Stimulated activated CD8-positive, alpha-beta memory T cell treated with anti-CD3 and anti-CD28 coated beads, Interleukin-12 subunit alpha, Interleukin-12 subunit beta, amount 100 ng/mL, for 24 hours (primary cell): ENCODE results near the gene ANKRD1.
"Not testable (repeated sequence)": the region's sequence is repeated elsewhere in the genome, so short reads cannot be mapped to it uniquely, and the experiment has no call there.

Experiments used
- DNase-seq: peaks from one replicate; pipeline ENCODE4 v3.0.0-alpha.2; 2020; ENCODE audit errors: extremely low read depth

Gene ANKRD1

DNA sequence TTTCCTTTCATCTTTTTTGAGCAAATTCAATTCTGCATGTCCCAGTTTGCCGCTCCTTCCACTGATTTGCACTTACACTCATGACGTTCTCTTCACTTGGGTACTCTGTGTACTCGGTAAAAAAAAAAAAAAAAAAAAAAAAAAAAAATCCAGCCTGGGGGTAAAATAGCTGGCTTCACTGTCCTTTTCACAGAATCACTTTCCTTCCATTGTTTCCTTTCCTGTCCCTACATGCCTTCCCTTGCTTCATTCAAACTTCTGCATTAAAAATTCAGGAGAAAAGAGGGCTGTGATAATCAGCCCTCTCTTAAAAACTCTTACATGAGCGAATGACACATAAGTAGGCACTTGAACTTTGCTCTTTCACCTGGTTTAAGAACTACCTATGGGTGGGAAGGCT, 8.7 kb downstream of the ANKRD1 start:
- DNase-seq, result no peak

DNA sequence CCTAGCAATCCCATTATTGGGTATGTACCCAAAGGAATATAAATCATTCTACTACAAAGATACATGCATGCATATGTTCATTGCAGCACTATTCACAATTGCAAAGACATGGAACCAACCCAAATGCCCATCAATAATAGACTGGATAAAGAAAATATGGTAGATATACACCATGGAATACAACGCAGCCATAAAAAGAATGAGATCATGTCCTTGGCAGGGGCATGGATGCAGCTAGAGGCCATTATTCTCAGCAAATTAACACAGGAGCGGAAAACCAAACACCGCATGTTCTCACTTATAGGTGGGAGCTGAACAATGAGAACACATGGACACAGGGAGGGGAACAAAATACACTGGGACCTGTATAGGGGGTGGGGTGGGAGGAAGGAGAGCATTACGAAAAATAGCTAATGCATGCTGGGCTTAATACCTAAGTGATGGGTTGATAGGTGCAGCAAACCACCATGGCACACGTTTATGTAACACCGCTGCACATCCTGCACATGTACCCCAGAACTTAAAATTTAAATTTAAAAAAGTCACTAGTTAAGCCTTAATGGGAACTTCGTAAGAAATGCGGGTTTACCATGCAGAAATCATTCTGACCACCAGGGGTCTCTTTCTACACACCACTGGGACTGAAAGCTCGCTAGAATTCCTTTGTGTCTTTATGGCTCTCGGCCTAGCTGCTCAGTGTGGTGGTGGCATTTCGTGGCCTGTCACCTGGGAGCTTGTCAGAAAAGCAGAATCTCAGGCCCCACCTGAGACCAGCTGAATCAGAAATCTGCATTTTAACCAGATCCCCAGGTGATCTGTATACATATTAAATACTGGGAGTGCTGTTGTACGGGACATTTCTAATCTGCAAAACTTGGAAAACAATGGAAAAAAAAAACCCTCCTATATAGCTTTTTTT, 9.5 kb downstream of the ANKRD1 start:
- no peak for DNase-seq

DNA sequence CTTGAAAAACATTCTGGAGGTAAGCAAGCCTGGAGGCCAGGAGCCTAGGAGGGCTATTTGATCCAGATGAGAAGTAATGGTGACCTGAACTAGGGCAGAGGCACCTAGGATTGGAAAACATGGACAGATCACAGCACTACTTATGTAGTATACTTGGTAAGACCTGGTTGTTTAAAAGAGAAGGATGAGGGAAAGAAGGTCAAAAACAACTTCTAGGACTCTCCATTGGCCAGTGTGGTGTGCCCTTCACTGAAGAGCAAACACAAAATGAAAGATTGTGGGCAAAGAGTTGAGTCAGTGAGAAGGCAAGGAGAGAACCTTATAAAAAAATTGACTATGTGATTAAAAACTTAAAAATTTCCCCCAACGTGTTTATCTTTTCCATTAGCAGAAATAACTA, 14.3 kb downstream of the ANKRD1 start:
- no peak for DNase-seq

DNA sequence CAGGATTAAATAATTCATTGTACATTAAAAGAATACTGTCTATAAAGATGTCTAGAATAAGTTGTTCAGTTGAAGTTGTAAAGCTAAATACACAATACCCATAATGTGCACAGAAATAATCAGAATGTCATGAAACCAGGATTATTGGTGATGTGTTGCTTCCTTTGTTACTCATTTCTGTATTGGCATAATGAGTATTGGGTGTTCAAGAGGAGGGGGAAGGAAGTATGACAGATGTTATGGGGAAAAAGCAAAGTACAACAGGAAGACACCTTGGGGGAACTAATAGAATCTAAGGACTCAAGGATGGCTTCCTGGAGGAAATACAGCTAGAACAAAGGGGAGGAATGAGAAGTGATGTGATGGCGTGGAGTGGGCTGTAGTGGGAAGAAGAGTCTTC, 15.0 kb downstream of the ANKRD1 start:
- DNase-seq, result no peak

DNA sequence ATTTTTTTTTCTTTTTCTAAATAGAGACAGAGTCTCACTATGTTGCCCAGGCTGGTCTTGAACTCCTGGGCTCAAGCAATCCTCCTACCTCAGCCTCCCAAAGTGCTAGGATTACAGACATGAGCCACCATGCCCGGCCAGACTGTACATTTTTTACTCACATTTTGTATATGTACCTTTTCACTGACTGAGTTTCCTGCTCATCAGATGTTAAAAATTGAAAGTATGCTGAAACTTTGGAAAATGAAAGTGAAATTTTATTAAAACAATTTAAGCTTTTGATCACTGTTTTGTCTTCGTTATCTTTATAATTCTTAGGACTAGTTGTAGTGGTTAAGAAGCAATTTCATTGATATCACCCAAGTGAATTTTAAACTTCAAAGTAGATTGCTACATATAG, 24.0 kb downstream of the ANKRD1 start:
- DNase-seq, result not testable (repeated sequence)

DNA sequence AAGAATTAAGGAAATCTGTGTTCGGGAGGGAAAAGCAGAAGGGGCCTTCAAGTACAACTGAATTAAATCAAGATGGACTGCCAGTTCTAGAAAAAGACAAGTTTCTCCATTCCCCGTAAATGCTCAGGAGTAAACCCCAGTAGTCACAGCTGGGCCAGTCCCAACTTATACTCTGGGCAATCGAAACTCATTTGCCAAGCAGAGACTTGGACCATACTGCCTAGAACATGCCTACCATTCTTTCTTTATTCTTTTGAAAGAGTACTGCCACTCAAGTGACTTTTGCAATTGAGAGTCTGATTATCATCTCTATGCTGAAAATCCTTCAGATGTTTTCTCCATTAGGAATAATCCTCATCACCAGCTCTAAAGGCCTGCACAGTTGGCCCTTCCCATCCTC, 27.7 kb downstream of the ANKRD1 start:
- DNase-seq, result no peak

DNA sequence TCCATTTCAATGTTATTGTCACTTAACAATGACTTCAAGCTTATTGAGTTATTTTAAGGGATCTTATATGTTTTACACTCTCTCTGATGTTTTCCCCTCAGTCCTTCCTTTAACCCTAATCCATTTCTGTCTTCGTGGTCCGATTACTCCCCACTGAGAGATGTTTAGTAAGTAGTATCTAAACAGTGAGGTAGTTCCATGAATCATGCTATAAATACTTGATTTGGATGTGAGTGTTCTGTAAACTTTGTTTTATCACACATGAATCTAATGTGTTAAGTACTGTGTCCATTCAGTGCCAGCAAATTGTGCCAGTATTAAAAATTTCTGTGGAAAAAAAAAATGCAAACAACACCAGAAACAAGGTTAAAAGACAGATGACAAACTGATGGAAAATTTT, 30.5 kb downstream of the ANKRD1 start:
- no peak for DNase-seq

DNA sequence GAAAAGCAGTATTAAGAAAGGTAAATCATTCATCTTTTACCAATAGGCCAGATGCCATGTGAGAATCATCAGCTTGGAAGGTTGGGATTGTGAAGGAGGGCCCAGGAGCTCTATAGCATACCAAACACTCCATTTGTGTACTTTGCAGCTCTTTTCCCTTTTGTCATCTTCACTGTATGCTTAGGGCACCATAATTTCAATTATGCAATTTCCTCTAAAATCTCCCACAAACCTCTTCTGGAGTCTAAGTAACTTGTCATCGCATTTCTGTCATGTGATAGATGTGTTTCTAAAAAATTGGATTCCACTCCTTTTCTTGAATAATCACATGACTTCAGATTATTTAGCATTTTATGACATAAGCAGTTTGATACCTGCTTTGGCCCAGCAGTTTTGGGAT, 31.3 kb downstream of the ANKRD1 start:
- DNase-seq, result no peak

DNA sequence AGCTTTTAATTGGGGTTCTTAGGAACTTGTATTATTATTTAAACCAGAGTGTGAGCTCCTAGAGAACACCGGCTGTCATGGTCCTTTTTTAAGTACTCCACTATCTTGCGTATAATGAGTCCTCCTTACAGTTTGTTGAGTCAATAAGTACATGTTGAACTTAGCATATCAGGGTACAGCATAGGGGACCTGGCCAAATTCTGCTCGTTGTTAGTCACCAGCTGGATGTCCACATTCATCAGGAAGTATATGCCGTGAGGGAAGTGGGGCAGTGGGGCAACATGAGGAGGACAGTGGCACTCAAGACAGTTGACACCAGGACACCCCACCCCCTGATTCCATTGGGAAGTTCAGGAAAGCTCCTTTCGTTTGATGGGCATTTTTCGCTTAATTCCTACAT, 32.5 kb downstream of the ANKRD1 start:
- no peak for DNase-seq

DNA sequence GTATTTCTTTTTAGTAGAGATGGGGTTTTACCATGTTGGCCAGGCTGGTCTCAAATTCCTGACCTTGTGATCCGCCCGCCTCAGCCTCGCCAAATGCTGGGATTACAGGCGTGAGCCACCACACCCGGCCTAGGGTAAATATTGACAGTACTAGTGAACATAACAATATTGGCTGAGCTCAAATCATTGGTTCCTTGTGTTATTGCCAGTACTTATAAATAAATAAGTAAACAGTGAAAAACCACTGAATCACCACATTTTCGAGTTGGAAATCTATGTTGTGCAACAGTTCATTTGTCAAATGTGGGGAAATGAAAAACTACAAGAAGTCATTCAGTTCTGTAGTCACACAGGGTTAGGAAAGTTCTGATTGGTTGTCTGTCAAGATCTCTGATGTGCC, 33.3 kb downstream of the ANKRD1 start:
- DNase-seq, result no peak

DNA sequence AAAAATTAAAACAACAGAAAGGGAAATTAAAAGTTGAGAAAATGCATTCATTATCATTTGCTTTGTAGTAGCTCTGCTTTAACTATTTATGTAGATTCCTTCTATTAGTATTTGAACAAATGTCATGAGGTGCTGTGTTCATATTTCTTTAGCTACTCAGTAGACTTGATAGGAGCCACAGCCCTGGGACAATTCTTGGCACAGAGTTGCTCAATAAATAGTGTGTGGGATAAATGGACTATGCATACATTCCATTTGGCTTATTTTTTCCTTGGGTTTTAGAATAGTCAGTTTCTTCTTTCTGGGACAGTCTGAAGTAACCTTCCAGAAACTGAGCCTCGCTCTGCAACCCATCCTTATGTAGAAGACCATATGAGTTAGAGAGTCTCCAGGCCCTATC, 35.7 kb downstream of the ANKRD1 start:
- DNase-seq, result no peak

DNA sequence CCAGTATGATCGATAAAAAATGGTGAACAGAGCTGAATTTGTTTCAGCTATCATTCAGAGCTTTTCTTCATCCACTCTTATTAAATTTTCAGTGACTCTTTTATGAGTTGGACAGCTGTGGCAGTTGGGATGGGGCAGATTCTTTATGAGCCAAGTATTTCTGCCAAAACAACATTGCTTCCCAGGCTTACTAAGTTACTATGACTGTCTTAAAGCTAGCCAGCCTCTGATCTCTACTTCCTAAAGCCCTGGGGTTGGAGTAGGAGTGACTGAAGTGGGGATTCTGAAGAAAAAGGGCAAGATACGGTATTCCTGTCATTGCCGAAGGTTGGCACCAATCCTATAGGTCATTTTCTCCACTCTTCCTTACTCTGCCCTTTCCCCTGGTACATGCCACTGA, 36.5 kb downstream of the ANKRD1 start:
- DNase-seq, result no peak

DNA sequence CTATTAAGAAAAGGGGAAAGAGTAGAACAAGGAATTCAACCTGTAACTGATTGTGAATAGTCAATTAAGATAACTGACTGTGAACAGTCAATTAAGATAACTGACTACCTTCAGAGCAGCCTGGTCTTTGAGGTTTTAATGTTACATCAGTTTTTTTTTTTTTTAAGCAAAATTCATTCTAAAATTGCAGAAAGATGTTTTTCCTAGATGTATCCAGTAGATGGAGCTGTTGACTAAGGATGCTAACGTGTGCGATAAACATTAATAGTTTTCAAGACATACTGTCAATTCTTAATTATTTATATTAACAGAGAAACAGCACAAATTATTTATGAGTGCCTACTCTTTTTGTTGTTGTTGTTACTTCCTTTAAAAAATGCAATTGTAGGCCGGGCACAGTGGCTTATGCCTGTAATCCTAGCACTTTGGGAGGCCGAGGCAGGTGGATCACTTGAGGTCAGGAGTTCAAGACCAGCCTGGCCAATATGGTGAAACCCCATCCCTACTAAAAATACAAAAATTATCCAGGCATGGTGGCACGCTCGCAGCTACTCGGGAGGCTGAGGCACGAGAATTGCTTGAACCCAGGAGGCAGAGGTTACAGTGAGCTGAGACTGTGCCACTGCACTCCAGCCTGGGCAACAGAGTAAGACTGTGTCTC, 40.7 kb downstream of the ANKRD1 start:
- not testable (repeated sequence) for DNase-seq

DNA sequence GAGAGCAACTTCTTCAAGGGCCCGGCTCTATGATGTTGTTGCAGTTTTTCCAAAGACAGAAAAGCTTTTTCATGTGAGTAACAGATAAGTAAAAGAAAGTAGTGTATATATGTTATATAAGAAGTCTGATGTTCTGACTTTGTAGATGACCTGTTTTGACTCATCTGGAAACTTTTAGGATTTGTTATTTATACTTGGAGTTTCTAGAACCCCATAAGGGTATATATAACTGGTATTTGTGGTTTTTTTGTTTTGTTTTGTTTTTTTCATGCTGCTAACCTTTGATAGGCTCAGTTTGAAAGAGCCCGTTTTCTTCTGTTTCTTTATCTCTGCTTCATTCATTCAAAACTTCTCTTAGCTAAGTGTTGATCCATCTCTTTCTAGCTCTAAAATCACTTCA, 41.8 kb downstream of the ANKRD1 start:
- no peak for DNase-seq

DNA sequence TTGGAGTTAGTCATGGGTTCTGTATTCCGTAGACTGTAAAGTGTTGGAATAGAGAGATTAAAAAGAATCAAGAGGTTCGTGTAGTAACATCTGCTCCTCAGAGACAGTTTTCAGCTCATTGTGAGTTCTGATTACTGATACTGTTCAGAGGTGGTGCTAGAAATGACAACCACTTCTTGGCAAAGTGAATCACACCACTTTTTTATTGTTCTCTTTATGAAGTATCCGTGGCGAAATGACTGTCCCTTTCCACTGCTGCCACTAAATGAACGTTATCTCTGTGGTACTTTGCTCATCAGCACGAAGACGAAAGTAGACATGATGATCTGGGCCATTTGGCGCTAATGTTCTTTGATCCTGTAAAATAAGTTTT, 48.3 kb downstream of the ANKRD1 start:
- no peak for DNase-seq

DNA sequence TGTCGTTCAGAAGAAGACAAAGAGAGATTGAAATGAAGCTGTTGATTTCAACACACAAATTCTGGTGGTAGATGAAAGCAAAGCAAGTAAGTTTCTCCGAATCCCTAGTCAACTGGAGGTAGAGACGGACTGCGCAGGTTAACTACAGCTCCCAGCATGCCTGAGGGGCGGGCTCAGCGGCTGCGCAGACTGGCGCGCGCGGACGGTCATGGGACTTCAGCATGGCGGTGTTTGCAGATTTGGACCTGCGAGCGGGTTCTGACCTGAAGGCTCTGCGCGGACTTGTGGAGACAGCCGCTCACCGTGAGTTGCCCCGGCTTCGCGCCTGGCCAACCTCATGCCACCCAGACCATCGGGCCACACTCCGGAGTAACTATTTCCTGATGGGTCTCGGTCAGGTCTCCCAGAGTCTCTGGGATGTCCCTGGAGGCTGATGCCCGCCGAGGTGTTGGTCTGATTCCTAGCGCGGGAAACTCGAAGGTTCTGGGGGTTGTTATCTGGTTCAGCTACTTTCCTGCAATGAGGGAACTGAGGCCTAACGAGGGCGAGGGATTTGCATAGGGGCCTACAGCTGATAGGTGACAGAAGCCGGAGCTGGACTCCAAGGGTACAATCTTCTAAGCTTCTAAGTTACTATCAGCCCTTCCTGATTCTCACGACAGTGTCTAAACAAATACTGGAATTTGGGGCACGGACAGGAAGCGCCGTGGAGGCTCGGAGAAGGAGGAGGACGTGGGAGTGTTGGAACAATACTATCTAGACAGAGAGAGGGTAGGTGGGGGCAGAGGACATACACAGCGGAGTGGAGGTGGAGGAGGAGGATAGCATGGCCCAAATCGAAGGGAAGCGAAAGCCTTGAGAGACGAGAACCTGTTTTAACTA, 48.9 kb downstream of the ANKRD1 start, which contains the start of gene RPP30:
Gene RPP30, plus strand, starts transcription at position 209 of the 882 bp plus-strand sequence. Its CDS starts 13 bp downstream, at position 222.
- peak; percentile 56 for DNase-seq

DNA sequence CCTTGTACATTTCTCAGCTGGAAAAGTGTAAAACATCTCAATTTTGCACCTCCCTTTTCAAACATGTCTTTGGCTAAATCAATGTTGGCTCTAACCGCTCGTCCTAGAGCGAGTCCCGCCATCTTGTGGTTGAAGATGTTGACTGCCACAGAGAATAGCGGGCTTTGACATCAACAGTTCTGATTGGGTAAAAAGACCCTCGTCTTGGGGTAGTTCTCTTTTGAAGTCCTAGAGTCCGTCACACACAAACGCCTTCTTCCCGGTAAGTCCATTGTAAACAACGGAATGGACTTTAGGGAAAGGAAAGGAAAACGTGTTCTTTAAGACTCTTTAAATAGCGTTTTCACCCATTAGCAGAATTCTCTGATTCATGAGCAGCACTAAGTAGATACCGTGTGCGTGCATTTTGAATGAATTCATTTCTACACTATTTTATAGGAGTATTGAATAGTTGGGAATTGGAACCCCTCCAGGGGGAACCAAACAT, 49.6 kb downstream of the ANKRD1 start:
- DNase-seq, result no peak

DNA sequence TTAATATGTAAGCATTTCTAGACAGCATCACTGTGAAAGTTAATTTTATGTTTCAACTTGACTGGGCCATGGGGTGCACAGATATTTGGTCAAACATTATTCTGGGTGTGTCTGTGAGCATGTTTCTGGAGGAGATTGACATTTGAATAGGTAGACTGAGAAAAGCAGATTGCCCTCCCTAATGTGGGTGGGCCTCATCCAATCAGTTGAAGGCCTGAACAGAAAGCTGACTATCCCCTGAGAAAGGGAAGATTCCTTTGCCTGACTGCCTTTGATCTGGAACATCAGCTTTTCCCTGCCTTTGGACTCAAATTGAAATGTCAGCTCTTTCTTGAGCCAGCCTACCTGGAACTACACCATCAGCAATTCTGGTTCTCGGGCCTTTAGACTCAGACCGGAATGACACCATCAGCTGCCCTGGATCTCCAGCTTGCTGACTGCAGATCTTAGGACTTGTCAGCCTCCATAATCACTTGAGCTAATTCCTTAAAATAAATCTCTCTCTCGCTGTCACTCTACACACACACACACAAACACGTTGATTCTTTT, 54.8 kb downstream of the ANKRD1 start:
- no peak for DNase-seq

DNA sequence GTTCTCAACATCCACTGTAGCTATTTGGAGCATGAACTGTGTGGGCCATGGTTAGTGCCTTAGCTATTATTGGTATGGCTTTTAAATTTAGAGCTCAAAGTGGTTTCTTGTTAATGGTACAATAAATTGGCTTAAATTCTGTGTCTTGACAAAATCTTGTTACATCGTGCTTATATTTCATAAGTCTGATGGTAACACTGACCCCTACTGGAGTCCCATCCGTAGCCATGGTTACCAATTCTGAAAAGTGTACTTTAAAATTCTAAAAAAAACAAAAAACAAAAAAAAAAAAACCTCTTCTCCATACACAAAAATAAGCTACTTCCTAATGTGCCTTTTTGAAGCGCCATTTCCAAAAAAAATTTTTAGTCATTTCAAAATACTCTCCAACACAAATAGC, 55.5 kb downstream of the ANKRD1 start:
- DNase-seq, result no peak

DNA sequence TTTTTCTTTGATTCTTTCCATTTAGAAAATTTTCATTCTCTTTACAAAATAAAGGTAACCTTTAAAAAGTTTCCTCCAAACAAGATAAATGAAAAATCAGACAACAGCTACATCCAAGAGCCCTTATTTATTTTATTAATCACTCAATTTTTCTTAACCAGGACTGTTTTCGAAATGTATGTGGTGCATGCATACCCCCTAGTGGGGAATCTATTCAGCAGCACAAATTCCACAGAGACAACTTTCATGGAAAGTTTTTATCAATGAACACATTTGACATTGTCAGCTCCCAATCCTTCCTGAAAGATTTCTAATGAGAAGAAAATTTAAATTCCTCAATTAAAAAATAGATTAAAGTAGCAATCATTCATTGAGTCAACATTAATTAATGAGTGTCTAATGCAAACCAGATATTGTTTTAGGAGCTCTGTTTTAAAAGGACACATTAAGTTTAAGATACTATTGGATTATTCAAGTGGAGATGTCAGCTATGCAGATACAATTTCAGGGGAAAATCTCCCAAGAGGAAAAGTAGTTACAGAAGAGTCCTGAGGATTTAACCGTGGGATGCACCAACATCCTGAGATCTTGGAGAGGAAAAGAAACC, 57.9 kb downstream of the ANKRD1 start:
- DNase-seq, result no peak
